Measurements from ENCODE around the gene MAP2K5.

- TF ChIP-seq CTCF (conservative IDR thresholded peaks at IDR 0.05 in 1 of 2, IDR thresholded peaks at IDR 0.05 in 1 of 2; ENCODE audit: extremely low read depth in 1 of 2, insufficient read depth in 1 of 2, low read depth in 1 of 2, low read length in 2 of 2) = no peak
- TF ChIP-seq EZH2 (IDR thresholded peaks at IDR 0.05; ENCODE audit: borderline replicate concordance, low read length) = no peak
These were observed 311.9 kb downstream of the MAP2K5 start for GRCh38 chr15:67854358-67854757.
